SK-N-MC (cell line): ENCODE results near the gene EFNA2.

Experiments
- EZH2 ChIP-seq: fragments of 200-600 bp; sonication (generic); IDR thresholded peaks from one replicate; pipeline ENCODE4 v1.6.1; 2017; ENCODE audit warnings: antibody characterized with exemption
- FOXP2 ChIP-seq: optimal IDR thresholded peaks from 2 replicates; pipeline ENCODE3; 2011; ENCODE audit warnings: mild to moderate bottlenecking, moderate library complexity; ENCODE audit not compliant: insufficient read depth; ENCODE audit errors: extremely low read length, control extremely low read depth
- POLR2AphosphoS5 ChIP-seq: IDR thresholded peaks from 2 replicates; pipeline ENCODE4 v1.6.1; 2012; ENCODE audit warnings: mild to moderate bottlenecking, low read depth, low read length, borderline replicate concordance

DNA sequence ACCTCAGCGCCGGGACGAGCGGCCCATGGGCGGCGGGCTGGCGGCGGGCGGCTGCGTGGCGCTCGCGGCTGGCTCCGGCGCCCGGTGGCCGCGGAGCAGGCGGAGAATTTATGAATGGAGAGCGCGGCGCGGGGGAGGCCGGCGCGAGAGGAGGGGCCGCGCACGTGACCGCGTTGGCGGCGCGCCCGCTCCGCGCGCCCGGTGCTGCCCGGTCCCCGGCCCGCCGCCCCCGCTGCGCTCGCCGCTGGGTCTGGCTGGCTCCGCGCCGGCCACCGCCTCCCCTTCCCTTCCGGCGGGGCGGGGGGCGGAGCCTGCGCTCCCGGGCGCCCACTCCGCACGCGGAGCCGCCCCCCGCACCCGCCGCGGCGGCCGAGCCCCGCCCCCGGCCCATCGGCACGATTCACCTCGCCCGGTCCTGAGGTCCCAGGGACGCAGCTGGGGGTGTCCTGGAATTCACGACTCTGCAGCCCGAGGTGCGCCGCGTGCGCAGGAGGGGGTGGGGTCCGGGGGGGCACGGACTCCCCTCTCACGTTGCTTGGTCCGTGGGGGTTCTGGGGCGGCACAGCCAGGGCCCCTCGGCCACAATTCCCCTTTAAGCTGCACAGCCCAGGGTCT, 47.8 kb upstream of the EFNA2 start, which contains the start of gene CBARP:
- TF ChIP-seq POLR2AphosphoS5 (no peak), EZH2 (no peak), FOXP2 (no peak)
